Endothelial cell of umbilical vein (primary cell): Measurements from ENCODE around the gene UBE2D2.

ENCODE experiments used
- GATA2 ChIP-seq: IDR thresholded peaks from 2 replicates; pipeline ENCODE4 v1.7.0; 2011; ENCODE audit warnings: low read depth, mild to moderate bottlenecking, moderate library complexity, mixed read lengths, low read length; ENCODE audit not compliant: insufficient read length, insufficient read depth
- POLR2A ChIP-seq: IDR thresholded peaks from 2 replicates; pipeline ENCODE4 v1.6.1; 2012; ENCODE audit warnings: low read depth, mild to moderate bottlenecking, control low read depth, low read length
- POLR2AphosphoS5 ChIP-seq: IDR thresholded peaks from 2 replicates; pipeline ENCODE4 v1.6.1; 2012; ENCODE audit warnings: low read depth, mild to moderate bottlenecking, control low read depth, low read length, moderate library complexity; ENCODE audit not compliant: insufficient read depth
- TF ChIP-seq, protein P1 (sequence below): IDR thresholded peaks from 2 replicates; pipeline ENCODE4 v1.6.1; 2011; ENCODE audit not compliant: insufficient read depth, insufficient read length
- TF ChIP-seq, protein P2 (sequence below), 2 donors: IDR thresholded peaks; 1 replicate in 1 of 2; 2 replicates in 1 of 2; pipeline ENCODE4 v1.5.1; 2011; ENCODE audit warnings: low read length in 2 of 2, mild to moderate bottlenecking in 2 of 2, moderate library complexity in 2 of 2, control low read depth in 1 of 2, inconsistent platforms in 1 of 2, low read depth in 1 of 2; ENCODE audit not compliant: insufficient read depth in 1 of 2; ENCODE audit errors: extremely low read depth in 1 of 2

DNA sequence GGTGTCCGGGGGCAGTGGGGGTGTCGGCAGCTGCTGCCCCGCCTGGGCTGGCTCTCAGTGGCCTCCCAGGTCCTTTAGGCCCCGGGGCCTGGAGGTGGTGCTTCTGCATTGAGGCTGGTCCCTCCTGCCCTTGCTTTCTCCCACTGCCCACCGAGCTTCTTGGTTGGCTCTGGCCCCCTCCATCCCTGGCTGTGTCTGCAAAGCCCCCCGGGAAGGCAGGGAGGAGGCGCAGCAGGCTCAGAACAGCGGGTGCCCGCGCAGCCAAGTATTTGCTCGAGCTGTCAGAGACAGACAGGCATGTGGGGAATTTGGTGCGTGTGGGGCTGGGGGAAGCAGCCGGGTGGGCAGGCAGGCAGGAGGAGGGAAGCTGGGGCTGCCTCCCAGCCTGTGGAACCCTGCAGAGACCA, 98.6 kb downstream of the UBE2D2 start:
- TF ChIP-seq, protein P1, sequence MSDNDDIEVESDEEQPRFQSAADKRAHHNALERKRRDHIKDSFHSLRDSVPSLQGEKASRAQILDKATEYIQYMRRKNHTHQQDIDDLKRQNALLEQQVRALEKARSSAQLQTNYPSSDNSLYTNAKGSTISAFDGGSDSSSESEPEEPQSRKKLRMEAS = no peak
- TF ChIP-seq, protein P2, sequence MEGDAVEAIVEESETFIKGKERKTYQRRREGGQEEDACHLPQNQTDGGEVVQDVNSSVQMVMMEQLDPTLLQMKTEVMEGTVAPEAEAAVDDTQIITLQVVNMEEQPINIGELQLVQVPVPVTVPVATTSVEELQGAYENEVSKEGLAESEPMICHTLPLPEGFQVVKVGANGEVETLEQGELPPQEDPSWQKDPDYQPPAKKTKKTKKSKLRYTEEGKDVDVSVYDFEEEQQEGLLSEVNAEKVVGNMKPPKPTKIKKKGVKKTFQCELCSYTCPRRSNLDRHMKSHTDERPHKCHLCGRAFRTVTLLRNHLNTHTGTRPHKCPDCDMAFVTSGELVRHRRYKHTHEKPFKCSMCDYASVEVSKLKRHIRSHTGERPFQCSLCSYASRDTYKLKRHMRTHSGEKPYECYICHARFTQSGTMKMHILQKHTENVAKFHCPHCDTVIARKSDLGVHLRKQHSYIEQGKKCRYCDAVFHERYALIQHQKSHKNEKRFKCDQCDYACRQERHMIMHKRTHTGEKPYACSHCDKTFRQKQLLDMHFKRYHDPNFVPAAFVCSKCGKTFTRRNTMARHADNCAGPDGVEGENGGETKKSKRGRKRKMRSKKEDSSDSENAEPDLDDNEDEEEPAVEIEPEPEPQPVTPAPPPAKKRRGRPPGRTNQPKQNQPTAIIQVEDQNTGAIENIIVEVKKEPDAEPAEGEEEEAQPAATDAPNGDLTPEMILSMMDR (IDR thresholded peaks at IDR 0.05; ENCODE audit: extremely low read depth in 1 of 2, insufficient read depth in 1 of 2, low read depth in 1 of 2, low read length in 2 of 2) = no peak
- no peak for TF ChIP-seq POLR2A
- no peak for TF ChIP-seq POLR2AphosphoS5
- no peak for TF ChIP-seq GATA2
